Left lung (tissue), 10 donors: ENCODE measurements around the gene HIVEP1. TPM values are rescaled to one million over a fixed set of nuclear protein-coding genes. Genes with fewer than 3 reads are reported as not detected.
"Not testable (repeated sequence)": the region's sequence is repeated elsewhere in the genome, so short reads cannot be mapped to it uniquely, and the experiment has no call there.

ENCODE experiments used
- ATAC-seq: fragments of 200-7000 bp; cut with Tn5 transposase; one replicate; pipeline ENCODE4 v1.9.1; 2020; ENCODE audit warnings: moderate library complexity
- DNase-seq, 4 donors: peaks; one replicate each; pipeline ENCODE4 v3.0.0-alpha.2; 2013 to 2020
- H3K27ac ChIP-seq, 2 donors: fragments of 200-600 bp; sonication (generic) in 1 of 2; one replicate each; pipeline versions ENCODE4 v1.5.0 to v1.8.0; 2020 to 2021
- H3K27me3 ChIP-seq, 2 donors: fragments of 200-600 bp; sonication (generic) in 1 of 2; one replicate each; pipeline versions ENCODE4 v1.5.0 to v1.8.0; 2020 to 2021
- H3K36me3 ChIP-seq, 2 donors: fragments of 200-600 bp; sonication (generic) in 1 of 2; one replicate each; pipeline versions ENCODE4 v1.5.0 to v1.8.0; 2020 to 2021
- H3K4me1 ChIP-seq, 2 donors: fragments of 200-600 bp; one replicate each; pipeline ENCODE4 v1.8.0; 2021
- H3K4me3 ChIP-seq, 2 donors: fragments of 200-600 bp; sonication (generic) in 1 of 2; one replicate each; pipeline versions ENCODE4 v1.5.0 to v1.8.0; 2020 to 2021; ENCODE audit warnings: mild to moderate bottlenecking in 1 of 2
- H3K9me3 ChIP-seq, 2 donors: fragments of 200-600 bp; sonication (generic) in 1 of 2; one replicate each; pipeline versions ENCODE4 v1.5.0 to v1.8.0; 2020 to 2021
- intact Hi-C, 2 donors: fragments of 100-400 bp; cut with DNase I; formaldehyde crosslinking; loops; one replicate each; pipeline versions ENCODE4 v1.11.2 to v1.14.2; 2022
- polyA plus RNA-seq, 6 donors: library from polyadenylated mRNA; unstranded; fragments of 120-200 nt; gene quantifications; one replicate each; pipeline ENCODE4 v1.2.1, GENCODE V29; 2013; ENCODE audit not compliant: insufficient read length in 6 of 6
- total RNA-seq, 2 donors: library from RNA; stranded (reverse); fragmentation: NEBNext Ultra II Directional; extraction: Animal tissue kit (Norgen Biotek cat#: 25700); gene quantifications; one replicate each; pipeline ENCODE4 v1.2.1, GENCODE V29; 2021
- TF ChIP-seq, protein P1 (sequence below), 2 donors: fragments of 200-600 bp; sonication (generic) in 1 of 2; IDR thresholded peaks; one replicate each; pipeline versions ENCODE4 v1.5.0 to v1.8.0; 2021; ENCODE audit warnings: antibody characterized with exemption in 2 of 2
- donor health status: DM: no; HTN: yes; CAD: no.
- donor health status: DM: no; HTN: no; CAD: no.

The HIVEP1 gene
- total and polyA plus RNA-seq, 8 donors = 24.1 to 35.9 (median 29.0) TPM

DNA sequence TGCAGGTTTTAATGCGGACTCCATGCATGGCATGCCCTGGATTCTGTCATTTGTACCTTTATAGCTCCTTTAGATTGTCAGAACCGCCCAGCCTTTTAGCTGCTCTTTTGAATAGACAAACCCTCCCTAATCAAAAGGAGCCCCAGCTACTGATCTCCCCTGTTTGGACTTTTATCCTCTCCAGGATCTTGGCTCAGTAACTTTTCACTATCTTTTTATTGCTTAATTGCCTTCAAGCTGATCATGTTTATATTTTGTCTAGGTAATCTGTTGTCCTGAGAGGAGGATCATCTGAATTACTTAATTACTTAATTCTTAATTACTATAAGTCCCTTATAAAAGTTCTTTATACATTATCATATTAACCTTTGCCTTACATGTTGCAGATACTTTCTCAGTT lies 93.2 kb downstream of the HIVEP1 start:
- no peaks in the 10 kb centered on the region for H3K4me1 ChIP-seq
- H3K27ac ChIP-seq = no peak overlapping the region
- ATAC-seq (no peak), DNase-seq (no peak)
- no peaks in the 10 kb centered on the region for H3K9me3 ChIP-seq
- H3K27me3 ChIP-seq = no peaks in the 10 kb centered on the region
- TF ChIP-seq, protein P1, sequence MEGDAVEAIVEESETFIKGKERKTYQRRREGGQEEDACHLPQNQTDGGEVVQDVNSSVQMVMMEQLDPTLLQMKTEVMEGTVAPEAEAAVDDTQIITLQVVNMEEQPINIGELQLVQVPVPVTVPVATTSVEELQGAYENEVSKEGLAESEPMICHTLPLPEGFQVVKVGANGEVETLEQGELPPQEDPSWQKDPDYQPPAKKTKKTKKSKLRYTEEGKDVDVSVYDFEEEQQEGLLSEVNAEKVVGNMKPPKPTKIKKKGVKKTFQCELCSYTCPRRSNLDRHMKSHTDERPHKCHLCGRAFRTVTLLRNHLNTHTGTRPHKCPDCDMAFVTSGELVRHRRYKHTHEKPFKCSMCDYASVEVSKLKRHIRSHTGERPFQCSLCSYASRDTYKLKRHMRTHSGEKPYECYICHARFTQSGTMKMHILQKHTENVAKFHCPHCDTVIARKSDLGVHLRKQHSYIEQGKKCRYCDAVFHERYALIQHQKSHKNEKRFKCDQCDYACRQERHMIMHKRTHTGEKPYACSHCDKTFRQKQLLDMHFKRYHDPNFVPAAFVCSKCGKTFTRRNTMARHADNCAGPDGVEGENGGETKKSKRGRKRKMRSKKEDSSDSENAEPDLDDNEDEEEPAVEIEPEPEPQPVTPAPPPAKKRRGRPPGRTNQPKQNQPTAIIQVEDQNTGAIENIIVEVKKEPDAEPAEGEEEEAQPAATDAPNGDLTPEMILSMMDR (IDR thresholded peaks at IDR 0.05) = no peak
- intact Hi-C loops = no loop called here
- H3K4me3 ChIP-seq = no peak overlapping the region
- H3K36me3 ChIP-seq = no peaks in the 10 kb centered on the region

DNA sequence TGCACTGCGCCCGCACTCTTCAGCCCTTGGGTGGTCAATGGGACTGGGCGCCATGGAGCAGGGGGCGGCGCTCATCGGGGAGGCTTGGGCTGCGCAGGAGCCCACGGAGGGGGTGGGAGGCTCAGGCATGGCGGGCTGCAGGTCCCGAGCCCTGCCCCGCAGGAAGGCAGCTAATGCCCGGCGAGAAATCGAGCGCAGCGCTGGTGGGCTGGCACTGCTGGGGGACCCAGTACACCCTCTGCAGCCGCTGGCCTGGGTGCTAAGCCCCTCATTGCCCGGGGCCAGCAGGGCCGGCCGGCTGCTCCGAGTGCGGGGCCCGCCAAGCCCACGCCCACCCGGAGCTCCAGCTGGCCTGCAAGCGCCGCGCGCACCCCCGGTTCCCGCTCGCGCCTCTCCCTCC lies 96.3 kb downstream of the HIVEP1 start:
- intact Hi-C loops, H3K4me1 ChIP-seq, H3K27me3 ChIP-seq, H3K9me3 ChIP-seq, H3K4me3 ChIP-seq, H3K27ac ChIP-seq, ATAC-seq, H3K36me3 ChIP-seq: not testable (repeated sequence)
- peak in 1 of 4 donors; percentile 51 for DNase-seq

DNA sequence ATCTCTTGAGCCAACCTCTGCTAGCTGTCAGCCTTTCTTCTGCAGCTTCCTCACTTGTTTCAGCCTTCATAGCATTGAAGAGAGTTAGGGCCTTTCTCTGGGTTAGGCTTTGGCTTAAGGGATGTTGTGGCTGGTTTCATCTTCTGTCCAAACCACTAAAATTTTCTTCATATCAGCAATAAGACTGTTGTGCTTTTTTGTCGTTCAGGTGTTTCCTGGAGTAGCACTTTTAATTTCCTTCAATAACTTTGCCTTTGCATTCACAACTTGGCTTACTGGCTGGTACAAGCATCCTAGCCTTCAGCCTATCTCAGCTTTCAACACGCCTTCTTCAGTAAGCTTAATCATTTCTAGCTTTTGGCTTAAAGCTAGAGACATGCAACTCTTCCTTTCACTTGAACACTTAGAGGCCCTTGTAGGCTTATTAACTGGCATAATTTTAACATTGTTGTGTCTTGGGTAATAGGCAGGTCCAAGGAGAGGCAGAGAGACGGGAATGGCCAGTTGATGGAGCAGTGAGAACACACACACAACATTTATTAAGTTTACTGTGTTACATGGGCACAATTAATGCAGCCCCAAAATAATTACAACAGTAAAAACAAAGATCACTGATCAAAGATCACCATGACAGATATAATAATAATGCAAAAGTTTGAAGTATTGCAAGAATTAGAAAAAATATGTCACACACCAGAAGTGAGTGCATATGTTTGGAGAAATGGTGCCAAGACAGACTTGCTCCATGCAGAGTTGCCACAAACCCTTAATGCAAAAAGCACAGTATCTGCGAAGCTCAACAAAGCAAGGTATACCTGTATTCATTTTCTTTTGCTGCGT lies 98.6 kb downstream of the HIVEP1 start:
- no peaks in the 10 kb centered on the region for H3K27me3 ChIP-seq
- H3K9me3 ChIP-seq = no peaks in the 10 kb centered on the region
- ATAC-seq (peak; percentile 76), DNase-seq (no peak)
- H3K36me3 ChIP-seq = peaks cover 0 to 9% of the 10 kb centered on the region in 2 donors
- H3K27ac ChIP-seq = no peak overlapping the region
- no peak overlapping the region for H3K4me3 ChIP-seq
- H3K4me1 ChIP-seq = no peaks in the 10 kb centered on the region
- TF ChIP-seq, protein P1 (IDR thresholded peaks at IDR 0.05) = no peak
- intact Hi-C loops = no loop called here

DNA sequence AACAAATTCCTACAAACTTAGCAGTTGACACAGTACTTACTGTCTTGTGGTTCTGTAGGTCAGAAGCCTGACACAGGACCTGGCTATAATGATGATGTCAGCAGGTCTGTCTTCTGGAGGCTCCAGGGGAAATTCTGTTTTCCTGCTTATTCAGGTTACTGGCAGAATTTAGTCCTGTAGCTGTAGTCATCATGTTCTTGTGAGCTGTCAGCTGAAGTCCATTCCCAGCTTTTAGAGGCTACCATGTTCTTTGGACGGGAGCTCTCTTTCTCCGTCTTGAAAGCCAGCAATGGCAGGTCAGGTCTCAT lies 99.2 kb downstream of the HIVEP1 start:
- TF ChIP-seq, protein P1 (IDR thresholded peaks at IDR 0.05) = no peak
- ATAC-seq = no peak

DNA sequence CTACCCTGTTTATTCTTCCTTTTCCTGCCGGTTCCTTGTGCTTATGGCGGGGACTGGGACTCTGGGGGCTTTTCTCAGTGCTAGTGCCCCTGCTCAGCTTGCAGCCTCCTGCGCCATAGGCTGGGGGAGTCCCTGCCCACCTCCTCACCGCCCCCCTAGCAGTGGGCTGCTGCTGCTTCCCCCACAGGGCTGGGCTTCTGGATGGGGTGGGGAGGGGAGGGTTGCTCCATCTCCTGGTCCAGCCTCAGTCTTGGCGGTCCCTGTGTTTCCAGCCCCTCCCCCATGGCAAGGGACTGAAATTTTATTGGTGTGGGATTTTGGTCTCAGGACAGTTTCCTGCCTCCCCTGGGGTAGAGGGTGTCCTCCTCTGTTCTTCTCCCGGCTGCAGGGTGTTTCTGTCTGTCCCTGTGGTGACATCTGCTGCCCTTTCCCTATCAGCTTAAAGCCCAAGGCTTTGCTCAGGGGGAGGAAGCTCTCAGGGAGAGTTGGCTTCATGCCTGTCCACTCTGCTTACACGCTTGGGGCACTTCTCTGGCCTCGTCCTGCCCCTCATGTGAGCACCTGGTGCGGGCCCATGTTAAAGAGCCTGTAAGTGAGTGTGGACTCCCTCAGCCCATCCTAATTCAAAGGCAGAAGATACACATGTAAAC lies 100.6 kb downstream of the HIVEP1 start:
- no peak for ATAC-seq

More for the DNA sequence above, 99.2 kb downstream of the HIVEP1 start:
- Histone ChIP-seq H3K27me3 (no peaks in the 10 kb centered on the region), H3K4me3 (no peak overlapping the region), H3K9me3 (no peaks in the 10 kb centered on the region), H3K27ac (no peak overlapping the region), H3K36me3 (peaks cover 0 to 9% of the 10 kb centered on the region in 2 donors), H3K4me1 (no peaks in the 10 kb centered on the region)
- DNase-seq = no peak
- intact Hi-C loops = no loop called here

More for the DNA sequence above, 100.6 kb downstream of the HIVEP1 start:
- peaks cover 0 to 9% of the 10 kb centered on the region in 2 donors for H3K36me3 ChIP-seq
- H3K4me3 ChIP-seq = no peak overlapping the region
- peaks cover 0 to 5% of the 10 kb centered on the region in 2 donors for H3K9me3 ChIP-seq
- no peaks in the 10 kb centered on the region for H3K4me1 ChIP-seq
- no peak overlapping the region for H3K27ac ChIP-seq
- TF ChIP-seq, protein P1 (IDR thresholded peaks at IDR 0.05) = no peak
- DNase-seq = no peak
- no peaks in the 10 kb centered on the region for H3K27me3 ChIP-seq
- intact Hi-C loops = no loop called here
